Subcutaneous abdominal adipose tissue (tissue), 5 donors: ENCODE data around the gene LTK.

Experiments
- H3K27ac ChIP-seq: one replicate; pipeline ENCODE4 v1.7.0; 2013; ENCODE audit warnings: low read depth, mild to moderate bottlenecking, inconsistent platforms, low read length, moderate library complexity
- H3K27me3 ChIP-seq, 5 donors: one replicate each; pipeline ENCODE4 v1.7.0; 2013; ENCODE audit warnings: low read length in 5 of 5, inconsistent platforms in 1 of 5; ENCODE audit not compliant: control insufficient read depth in 5 of 5, insufficient read depth in 4 of 5
- H3K36me3 ChIP-seq, 5 donors: one replicate each; pipeline ENCODE4 v1.7.0; 2013; ENCODE audit warnings: low read length in 5 of 5; ENCODE audit not compliant: control insufficient read depth in 5 of 5, insufficient read depth in 5 of 5
- H3K4me1 ChIP-seq, 5 donors: one replicate each; pipeline ENCODE4 v1.7.0; 2013; ENCODE audit warnings: low read length in 5 of 5, mild to moderate bottlenecking in 3 of 5, moderate library complexity in 1 of 5; ENCODE audit not compliant: control insufficient read depth in 5 of 5, insufficient read depth in 5 of 5
- H3K4me3 ChIP-seq, 5 donors: one replicate each; pipeline ENCODE4 v1.7.0; 2013; ENCODE audit warnings: low read length in 5 of 5, low read depth in 1 of 5
- H3K9ac ChIP-seq, 5 donors: one replicate each; pipeline ENCODE4 v1.7.0; 2013; ENCODE audit warnings: low read length in 5 of 5, mild to moderate bottlenecking in 4 of 5, moderate library complexity in 3 of 5
- H3K9me3 ChIP-seq, 5 donors: one replicate each; pipeline ENCODE4 v1.7.0; 2013; ENCODE audit warnings: low read length in 5 of 5; ENCODE audit not compliant: control insufficient read depth in 5 of 5
- donor health status: healthy.
- donor health status: healthy.
- donor health status: healthy.
- donor health status: healthy.
- donor health status: healthy.

Gene LTK

GRCh38 chr15:41464889-41465580 is 48.6 kb downstream of the LTK start:
- H3K9ac ChIP-seq: no peak overlapping the region
- H3K9me3 ChIP-seq: no peaks in the 10 kb centered on the region
- H3K4me1 ChIP-seq: no peaks in the 10 kb centered on the region
- no peaks in the 10 kb centered on the region for H3K27me3 ChIP-seq
- H3K27ac ChIP-seq: no peak overlapping the region
- H3K4me3 ChIP-seq: no peak overlapping the region
- H3K36me3 ChIP-seq: peaks cover 26 to 56% (median 40%) of the 10 kb centered on the region in 5 donors

GRCh38 chr15:41462084-41462795 is 51.4 kb downstream of the LTK start:
- Histone ChIP-seq H3K4me1 (no peaks in the 10 kb centered on the region), H3K4me3 (no peak overlapping the region), H3K27me3 (no peaks in the 10 kb centered on the region), H3K36me3 (peaks cover 28 to 54% (median 38%) of the 10 kb centered on the region in 5 donors), H3K9ac (no peak overlapping the region), H3K9me3 (no peaks in the 10 kb centered on the region), H3K27ac (no peak overlapping the region)
